HUES6 (cell line): ENCODE results near the gene BMP8B.
"Not testable (repeated sequence)": the region's sequence is repeated elsewhere in the genome, so short reads cannot be mapped to it uniquely, and the experiment has no call there.

Source experiments
- H3K27ac ChIP-seq: 2 replicates; pipeline ENCODE4 v1.7.0; 2013; ENCODE audit warnings: low read depth, mild to moderate bottlenecking, low read length, inconsistent platforms
- H3K27me3 ChIP-seq: 2 replicates; pipeline ENCODE4 v1.6.1; 2013; ENCODE audit warnings: low read length; ENCODE audit not compliant: control insufficient read depth, insufficient read depth
- H3K36me3 ChIP-seq: 2 replicates; pipeline ENCODE4 v1.6.1; 2013; ENCODE audit warnings: low read length; ENCODE audit not compliant: control insufficient read depth, insufficient read depth
- H3K4me1 ChIP-seq: 2 replicates; pipeline ENCODE4 v1.6.1; 2013; ENCODE audit warnings: low read length; ENCODE audit not compliant: control insufficient read depth, insufficient read depth
- H3K4me3 ChIP-seq: 2 replicates; pipeline ENCODE4 v1.5.1; 2013; ENCODE audit warnings: low read depth, low read length
- H3K9ac ChIP-seq: one replicate; pipeline ENCODE4 v1.6.1; 2013; ENCODE audit warnings: mild to moderate bottlenecking, low read length
- H3K9me3 ChIP-seq: 2 replicates; pipeline ENCODE4 v1.6.1; 2013; ENCODE audit warnings: low read depth, low read length; ENCODE audit not compliant: control insufficient read depth, insufficient read depth

The BMP8B gene

GRCh38 chr1:39827201-39827600, 38.5 kb upstream of the BMP8B start:
- Histone ChIP-seq H3K27ac (no peak overlapping the region), H3K9ac (no peak overlapping the region), H3K27me3 (no peaks in the 10 kb centered on the region), H3K4me1 (peaks cover 4% of the 10 kb centered on the region; the same call in 1 of the 2 replicates), H3K9me3 (0 out of 2 replicates have a peak, but pooled peaks cover 3% of the 10 kb centered on the region), H3K4me3 (no peak overlapping the region), H3K36me3 (no peaks in the 10 kb centered on the region)

GRCh38 chr1:39826583-39826982, 37.9 kb upstream of the BMP8B start:
- Histone ChIP-seq H3K4me3 (no peak overlapping the region), H3K9me3 (0 out of 2 replicates have a peak, but pooled peaks cover 3% of the 10 kb centered on the region), H3K27ac (no peak overlapping the region), H3K27me3 (no peaks in the 10 kb centered on the region), H3K4me1 (peaks cover 4% of the 10 kb centered on the region; the same call in 1 of the 2 replicates), H3K9ac (no peak overlapping the region), H3K36me3 (no peaks in the 10 kb centered on the region)

- Histone ChIP-seq H3K9ac (no peak overlapping the region), H3K4me3 (no peak overlapping the region), H3K9me3 (0 out of 2 replicates have a peak, but pooled peaks cover 3% of the 10 kb centered on the region), H3K4me1 (peaks cover 4% of the 10 kb centered on the region; the same call in 1 of the 2 replicates), H3K36me3 (no peaks in the 10 kb centered on the region), H3K27ac (no peak overlapping the region), H3K27me3 (no peaks in the 10 kb centered on the region)
Observed at GRCh38 chr1:39825432-39825941, 36.8 kb upstream of the BMP8B start.

GRCh38 chr1:39823450-39823849, 34.8 kb upstream of the BMP8B start:
- H3K27ac ChIP-seq, H3K27me3 ChIP-seq, H3K9me3 ChIP-seq, H3K9ac ChIP-seq, H3K4me1 ChIP-seq, H3K36me3 ChIP-seq, H3K4me3 ChIP-seq: not testable (repeated sequence)

GRCh38 chr1:39822146-39822545, 33.5 kb upstream of the BMP8B start:
- H3K9ac ChIP-seq, result no peak overlapping the region
- H3K4me1 ChIP-seq, result peaks cover 4% of the 10 kb centered on the region; the same call in 1 of the 2 replicates
- H3K4me3 ChIP-seq, result no peak overlapping the region
- no peaks in the 10 kb centered on the region for H3K27me3 ChIP-seq
- no peaks in the 10 kb centered on the region for H3K36me3 ChIP-seq
- H3K9me3 ChIP-seq, result 0 out of 2 replicates have a peak, but pooled peaks cover 3% of the 10 kb centered on the region
- no peak overlapping the region for H3K27ac ChIP-seq

- Histone ChIP-seq H3K9ac (no peak overlapping the region), H3K4me1 (no peaks in the 10 kb centered on the region), H3K27ac (no peak overlapping the region), H3K4me3 (no peak overlapping the region), H3K27me3 (no peaks in the 10 kb centered on the region), H3K9me3 (0 out of 2 replicates have a peak, but pooled peaks cover 3% of the 10 kb centered on the region), H3K36me3 (no peaks in the 10 kb centered on the region)
Observed at GRCh38 chr1:39819091-39819812, 30.6 kb upstream of the BMP8B start.

GRCh38 chr1:39818482-39818881, 29.8 kb upstream of the BMP8B start:
- Histone ChIP-seq H3K4me1 (no peaks in the 10 kb centered on the region), H3K36me3 (no peaks in the 10 kb centered on the region), H3K27me3 (no peaks in the 10 kb centered on the region), H3K27ac (no peak overlapping the region), H3K4me3 (no peak overlapping the region), H3K9me3 (no peaks in the 10 kb centered on the region), H3K9ac (no peak overlapping the region)

- H3K36me3 ChIP-seq, H3K9me3 ChIP-seq, H3K4me3 ChIP-seq, H3K4me1 ChIP-seq, H3K27me3 ChIP-seq, H3K27ac ChIP-seq, H3K9ac ChIP-seq: not testable (repeated sequence)
Observed at GRCh38 chr1:39817091-39817932, 28.6 kb upstream of the BMP8B start.

GRCh38 chr1:39816415-39817090, 27.9 kb upstream of the BMP8B start:
- no peak overlapping the region for H3K4me3 ChIP-seq
- no peaks in the 10 kb centered on the region for H3K27me3 ChIP-seq
- no peak overlapping the region for H3K9ac ChIP-seq
- no peaks in the 10 kb centered on the region for H3K36me3 ChIP-seq
- H3K9me3 ChIP-seq, result no peaks in the 10 kb centered on the region
- no peak overlapping the region for H3K27ac ChIP-seq
- H3K4me1 ChIP-seq, result no peaks in the 10 kb centered on the region

- H3K27ac ChIP-seq, result no peak overlapping the region
- H3K9me3 ChIP-seq, result 0 out of 2 replicates have a peak, but pooled peaks cover 2% of the 10 kb centered on the region
- H3K9ac ChIP-seq, result no peak overlapping the region
- no peaks in the 10 kb centered on the region for H3K36me3 ChIP-seq
- no peaks in the 10 kb centered on the region for H3K4me1 ChIP-seq
- H3K27me3 ChIP-seq, result no peaks in the 10 kb centered on the region
- H3K4me3 ChIP-seq, result no peak overlapping the region
Observed at GRCh38 chr1:39812913-39813312, 24.2 kb upstream of the BMP8B start.
